ENCODE data around the gene CLDN15. TPM values are rescaled to one million over a fixed set of nuclear protein-coding genes. Genes with fewer than 3 reads are reported as not detected.

CLDN15 gene
- total RNA-seq, 2 experiments from 2014 or later: 17.8 to 31.9 TPM

- Histone ChIP-seq H3K4me1 (ENCODE audit: insufficient read depth, low read length, poor library complexity, severe bottlenecking) (peaks cover 18% of the 10 kb centered on the region), H3K4me2 (ENCODE audit: low read length) (peak overlapping the region; percentile 92), H2AFZ (ENCODE audit: low read length) (peak overlapping the region; percentile 17; the same call in 1 of the 2 replicates), H4K20me1 (ENCODE audit: insufficient read depth, low read length) (no peaks in the 10 kb centered on the region), H3K9me3 (ENCODE audit: low read length) (no peaks in the 10 kb centered on the region), H3K4me3 (ENCODE audit: low read depth, low read length, poor library complexity, severe bottlenecking) (peak overlapping the region; percentile 87), H3K27ac (ENCODE audit: low read depth, low read length, poor library complexity, severe bottlenecking) (no peak overlapping the region), H3K36me3 (ENCODE audit: insufficient read depth, low read length) (peaks cover 45% of the 10 kb centered on the region), H3K79me2 (ENCODE audit: insufficient read depth, low read depth, low read length) (peaks cover 29% of the 10 kb centered on the region; the same call in 1 of the 2 replicates), H3K9me2 (ENCODE audit: insufficient read depth, low read length) (no peaks in the 10 kb centered on the region)
- ChIA-PET POLR2A (interaction anchor here (0.5 to 1.3 kb wide), 5 partner anchors 27 to 356 kb away, joined by 3 to 4 read pairs (median 3); partner anchors contain the start of genes PLOD3, UFSP1 and ZNHIT1), CTCF (ENCODE audit: unreplicated experiment) (no interaction called here)
- no peak for DNase-seq (ENCODE audit: low spot score)
- intact Hi-C loops (cut with micrococcal nuclease; ENCODE audit: unreplicated experiment): loop anchor here (2.0 kb wide), 1 partner anchor 26 kb away; the partner anchor contains the start of gene ZNHIT1
- no TSS peak for BruUV-seq (replicated peaks)
- TF ChIP-seq EZH2phosphoT487 (IDR thresholded peaks at IDR 0.05; ENCODE audit: borderline replicate concordance, low read depth, low read length) (no peak), CTCF (conservative IDR thresholded peaks at IDR 0.05; ENCODE audit: low read length) (no peak)
These were observed 7.6 kb upstream of the CLDN15 start for GRCh38 chr7:101245147-101245668.

GRCh38 chr7:101244375-101245146 is 7.0 kb upstream of the CLDN15 start, which contains the start of gene FIS1:
FIS1 (minus strand) TSS chr7:101245081; CDS start chr7:101245004, 77 bp downstream.
- Histone ChIP-seq H3K9me2 (ENCODE audit: insufficient read depth, low read length) (no peaks in the 10 kb centered on the region), H3K36me3 (ENCODE audit: insufficient read depth, low read length) (peaks cover 51% of the 10 kb centered on the region), H3K4me2 (ENCODE audit: low read length) (peak within 1 kb of the TSS; percentile 92), H2AFZ (ENCODE audit: low read length) (peak within 1 kb of the TSS; percentile 36; the same call in 1 of the 2 replicates), H4K20me1 (ENCODE audit: insufficient read depth, low read length) (no peaks in the 10 kb centered on the region), H3K4me1 (ENCODE audit: insufficient read depth, low read length, poor library complexity, severe bottlenecking) (peaks cover 18% of the 10 kb centered on the region), H3K27ac (ENCODE audit: low read depth, low read length, poor library complexity, severe bottlenecking) (peak within 1 kb of the TSS; percentile 58), H3K9me3 (ENCODE audit: low read length) (no peaks in the 10 kb centered on the region), H3K79me2 (ENCODE audit: insufficient read depth, low read depth, low read length) (peaks cover 25% of the 10 kb centered on the region; the same call in 1 of the 2 replicates), H3K4me3 (ENCODE audit: low read depth, low read length, poor library complexity, severe bottlenecking) (peak within 1 kb of the TSS; percentile 87)
- peak; percentile 92 for TF ChIP-seq CTCF (conservative IDR thresholded peaks at IDR 0.05; ENCODE audit: low read length)
- no peak for TF ChIP-seq EZH2phosphoT487 (IDR thresholded peaks at IDR 0.05; ENCODE audit: borderline replicate concordance, low read depth, low read length)
- peak; percentile 94 for DNase-seq (ENCODE audit: low spot score)
- POLR2A ChIA-PET: interaction anchor here (1.0 to 1.8 kb wide), 4 partner anchors 27 to 355 kb away, joined by 3 to 4 read pairs (median 3); partner anchors contain the start of genes UFSP1 and ZNHIT1
- CTCF ChIA-PET (ENCODE audit: unreplicated experiment): interaction anchor here (0.6 to 1.2 kb wide), 4 partner anchors 8 to 38 kb away, joined by 3 to 6 read pairs (median 4); partner anchors contain the start of gene ZNHIT1
- intact Hi-C loops (cut with micrococcal nuclease; ENCODE audit: unreplicated experiment): loop anchor here (2.0 to 5.0 kb wide), 2 partner anchors 26 to 38 kb away; partner anchors contain the start of gene ZNHIT1
- no TSS peak for BruUV-seq (replicated peaks)

All from OCI-LY7 (cell line).